HEK293T (cell line): ENCODE results near the gene MFRP.

Source experiments
- ELF4 ChIP-seq: fragments of 450-650 bp; IDR thresholded peaks from 2 replicates; pipeline ENCODE4 v1.6.1; 2017; ENCODE audit warnings: antibody characterized with exemption
- FOXK2 ChIP-seq: fragments of 450-650 bp; IDR thresholded peaks from 2 replicates; pipeline ENCODE4 v1.6.1; 2016; ENCODE audit warnings: mild to moderate bottlenecking
- HDGF ChIP-seq: fragments of 450-650 bp; IDR thresholded peaks from 2 replicates; pipeline ENCODE4 v1.6.1; 2017; ENCODE audit warnings: antibody characterized with exemption, borderline replicate concordance
- SP1 ChIP-seq: fragments of 450-650 bp; IDR thresholded peaks from 2 replicates; pipeline ENCODE4 v1.6.1; 2017
- SUZ12 ChIP-seq: fragments of 450-650 bp; IDR thresholded peaks from 2 replicates; pipeline ENCODE4 v1.6.1; 2016; ENCODE audit warnings: mild to moderate bottlenecking
- TARDBP ChIP-seq: fragments of 450-650 bp; IDR thresholded peaks from 2 replicates; pipeline ENCODE4 v1.6.1; 2016
- ZNF384 ChIP-seq: fragments of 450-650 bp; IDR thresholded peaks from 2 replicates; pipeline ENCODE4 v1.6.1; 2016

DNA sequence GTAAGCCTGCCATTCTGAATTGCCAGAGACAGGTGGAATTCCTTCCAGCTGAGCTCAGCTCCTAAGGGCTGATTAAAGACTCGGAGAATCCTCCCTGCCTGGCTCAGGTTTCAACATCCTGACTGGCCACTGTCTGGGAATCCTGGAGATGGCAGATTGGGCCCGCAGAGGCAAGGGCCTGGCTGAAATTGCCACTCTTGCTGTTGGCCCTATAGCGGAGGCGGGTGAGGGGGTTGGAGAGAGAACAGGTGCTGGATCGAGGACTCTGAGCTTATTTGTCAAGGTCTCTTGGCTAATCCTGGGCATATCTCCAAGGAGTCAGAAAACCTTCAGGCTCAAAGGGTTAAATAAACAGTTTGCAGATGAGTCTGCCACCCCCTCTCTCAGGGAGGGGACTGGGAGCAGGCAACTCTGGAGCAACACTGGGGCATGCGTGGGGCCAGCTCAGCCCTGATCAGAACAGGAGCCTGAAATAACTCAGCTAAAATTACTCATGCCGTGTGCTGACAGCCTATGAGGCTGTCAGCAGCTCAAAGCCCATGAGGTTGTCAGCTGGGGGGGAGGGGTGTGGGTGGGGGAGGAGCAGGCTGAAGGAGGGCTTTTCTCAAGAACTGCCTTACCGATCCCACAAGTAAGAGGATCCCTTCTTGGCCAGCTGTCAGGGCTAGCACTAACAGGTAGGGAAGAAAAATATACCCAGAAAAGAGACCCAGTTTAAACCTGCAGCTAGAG is 14.7 kb upstream of the MFRP start:
- no peak for TF ChIP-seq FOXK2
- no peak for TF ChIP-seq SP1
- no peak for TF ChIP-seq ZNF384
- no peak for TF ChIP-seq ELF4
- TF ChIP-seq SUZ12, result no peak
- TF ChIP-seq HDGF, result no peak
- no peak for TF ChIP-seq TARDBP
